ENCODE data around the gene TDRD9.
A peak's percentile ranks its signal among the peaks of the same experiment; 100 is the strongest.
"Not testable (repeated sequence)": the region's sequence is repeated elsewhere in the genome, so short reads cannot be mapped to it uniquely, and the experiment has no call there.

Gene TDRD9

GRCh38 chr14:103920981-103921854 is 7.0 kb upstream of the TDRD9 start:
- Histone ChIP-seq H3K36me3 (ENCODE audit: insufficient read depth, low read length) (peaks cover 17% of the 10 kb centered on the region; the same call in 1 of the 2 replicates), H3K4me3 (ENCODE audit: low read depth, low read length, poor library complexity, severe bottlenecking) (peak overlapping the region; percentile 75), H3K9me3 (ENCODE audit: low read length) (no peaks in the 10 kb centered on the region), H3K4me2 (ENCODE audit: low read length) (peak overlapping the region; percentile 95), H3F3A (ENCODE audit: insufficient read depth, low read length) (no peaks in the 10 kb centered on the region), H2AFZ (ENCODE audit: low read length) (peak overlapping the region; percentile 99), H3K79me2 (ENCODE audit: insufficient read depth, low read length) (peaks cover 27% of the 10 kb centered on the region), H3K4me1 (ENCODE audit: insufficient read depth, low read length, severe bottlenecking) (peaks cover 32% of the 10 kb centered on the region), H3K9ac (ENCODE audit: low read length) (peak overlapping the region; percentile 80), H4K20me1 (ENCODE audit: insufficient read depth, low read length) (no peaks in the 10 kb centered on the region), H3K27me3 (ENCODE audit: insufficient read depth, low read length) (no peaks in the 10 kb centered on the region), H3K27ac (ENCODE audit: low read depth, low read length, poor library complexity, severe bottlenecking) (peak overlapping the region; percentile 2), H3K9me2 (ENCODE audit: low read depth, low read length) (no peaks in the 10 kb centered on the region)
- TF ChIP-seq, protein P1, sequence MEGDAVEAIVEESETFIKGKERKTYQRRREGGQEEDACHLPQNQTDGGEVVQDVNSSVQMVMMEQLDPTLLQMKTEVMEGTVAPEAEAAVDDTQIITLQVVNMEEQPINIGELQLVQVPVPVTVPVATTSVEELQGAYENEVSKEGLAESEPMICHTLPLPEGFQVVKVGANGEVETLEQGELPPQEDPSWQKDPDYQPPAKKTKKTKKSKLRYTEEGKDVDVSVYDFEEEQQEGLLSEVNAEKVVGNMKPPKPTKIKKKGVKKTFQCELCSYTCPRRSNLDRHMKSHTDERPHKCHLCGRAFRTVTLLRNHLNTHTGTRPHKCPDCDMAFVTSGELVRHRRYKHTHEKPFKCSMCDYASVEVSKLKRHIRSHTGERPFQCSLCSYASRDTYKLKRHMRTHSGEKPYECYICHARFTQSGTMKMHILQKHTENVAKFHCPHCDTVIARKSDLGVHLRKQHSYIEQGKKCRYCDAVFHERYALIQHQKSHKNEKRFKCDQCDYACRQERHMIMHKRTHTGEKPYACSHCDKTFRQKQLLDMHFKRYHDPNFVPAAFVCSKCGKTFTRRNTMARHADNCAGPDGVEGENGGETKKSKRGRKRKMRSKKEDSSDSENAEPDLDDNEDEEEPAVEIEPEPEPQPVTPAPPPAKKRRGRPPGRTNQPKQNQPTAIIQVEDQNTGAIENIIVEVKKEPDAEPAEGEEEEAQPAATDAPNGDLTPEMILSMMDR (IDR thresholded peaks at IDR 0.05; ENCODE audit: low read length), result peak; percentile 99
- no peak for TF ChIP-seq EZH2 (IDR thresholded peaks at IDR 0.05; ENCODE audit: borderline replicate concordance, low read length)

DNA sequence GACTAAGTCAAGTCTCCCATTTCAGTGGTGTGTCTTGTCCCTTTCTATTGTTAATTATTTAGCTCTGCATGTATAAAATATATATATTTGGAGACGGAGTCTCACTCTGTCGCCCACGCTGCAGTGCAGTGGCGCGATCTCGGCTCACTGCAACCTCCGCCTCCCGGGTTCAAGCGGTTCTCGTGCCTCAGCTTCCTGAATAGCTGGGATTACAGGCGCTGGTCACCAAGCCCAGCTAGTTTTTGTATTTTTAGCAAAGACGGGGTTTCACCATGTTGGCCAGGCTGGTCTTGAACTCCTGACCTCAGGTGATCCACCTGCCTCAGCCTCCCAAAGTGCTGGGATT is 6.4 kb upstream of the TDRD9 start:
- not testable (repeated sequence) for H3K27me3 ChIP-seq (ENCODE audit: insufficient read depth, low read length); H3K9me3 ChIP-seq (ENCODE audit: low read length); H4K20me1 ChIP-seq (ENCODE audit: insufficient read depth, low read length); H3F3A ChIP-seq (ENCODE audit: insufficient read depth, low read length); H3K27ac ChIP-seq (ENCODE audit: low read depth, low read length, poor library complexity, severe bottlenecking); H3K9me2 ChIP-seq (ENCODE audit: low read depth, low read length)
- Histone ChIP-seq H3K4me2 (ENCODE audit: low read length) (peak overlapping the region; percentile 95), H2AFZ (ENCODE audit: low read length) (peak overlapping the region; percentile 99), H3K9ac (ENCODE audit: low read length) (peak overlapping the region; percentile 51), H3K4me3 (ENCODE audit: low read depth, low read length, poor library complexity, severe bottlenecking) (peak overlapping the region; percentile 75), H3K4me1 (ENCODE audit: insufficient read depth, low read length, severe bottlenecking) (peaks cover 32% of the 10 kb centered on the region), H3K79me2 (ENCODE audit: insufficient read depth, low read length) (peaks cover 25% of the 10 kb centered on the region), H3K36me3 (ENCODE audit: insufficient read depth, low read length) (peaks cover 11% of the 10 kb centered on the region; the same call in 1 of the 2 replicates)

- Histone ChIP-seq H2AFZ (ENCODE audit: low read length) (no peak overlapping the region), H3K9me3 (ENCODE audit: low read length) (no peaks in the 10 kb centered on the region), H3K9ac (ENCODE audit: low read length) (no peak overlapping the region), H3K27ac (ENCODE audit: low read depth, low read length, poor library complexity, severe bottlenecking) (no peak overlapping the region), H3K9me2 (ENCODE audit: low read depth, low read length) (no peaks in the 10 kb centered on the region), H3K36me3 (ENCODE audit: insufficient read depth, low read length) (no peaks in the 10 kb centered on the region), H3K4me2 (ENCODE audit: low read length) (no peak overlapping the region), H3K27me3 (ENCODE audit: insufficient read depth, low read length) (no peaks in the 10 kb centered on the region), H3K79me2 (ENCODE audit: insufficient read depth, low read length) (peaks cover 20% of the 10 kb centered on the region), H4K20me1 (ENCODE audit: insufficient read depth, low read length) (no peaks in the 10 kb centered on the region), H3K4me3 (ENCODE audit: low read depth, low read length, poor library complexity, severe bottlenecking) (no peak overlapping the region), H3K4me1 (ENCODE audit: insufficient read depth, low read length, severe bottlenecking) (peaks cover 32% of the 10 kb centered on the region), H3F3A (ENCODE audit: insufficient read depth, low read length) (no peaks in the 10 kb centered on the region)
- TF ChIP-seq, protein P1 (IDR thresholded peaks at IDR 0.05; ENCODE audit: low read length), result no peak
- TF ChIP-seq EZH2 (IDR thresholded peaks at IDR 0.05; ENCODE audit: borderline replicate concordance, low read length), result no peak
These were observed 4.4 kb upstream of the TDRD9 start for GRCh38 chr14:103923863-103924262.

DNA sequence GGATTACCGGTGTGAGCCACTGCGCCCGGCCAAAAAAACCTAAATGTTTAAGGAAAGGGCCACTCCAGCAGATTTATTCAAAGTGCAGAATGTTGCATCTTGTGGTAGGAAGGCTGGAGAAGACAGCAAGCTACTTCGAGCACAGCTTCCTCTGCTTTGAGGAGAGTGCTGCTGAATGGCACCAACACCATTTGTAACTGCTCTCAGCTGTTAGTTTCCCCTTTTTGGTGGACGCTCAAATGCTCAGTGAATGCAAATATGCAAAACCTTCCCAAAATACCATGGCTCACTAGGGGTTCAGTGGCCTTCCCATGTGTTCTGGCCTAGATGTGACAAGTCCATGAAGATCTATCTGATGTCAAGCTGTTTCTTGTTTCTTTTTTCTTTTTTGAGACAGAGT is 2.9 kb upstream of the TDRD9 start:
- TF ChIP-seq, protein P1 (IDR thresholded peaks at IDR 0.05; ENCODE audit: low read length), result no peak
- TF ChIP-seq EZH2 (IDR thresholded peaks at IDR 0.05; ENCODE audit: borderline replicate concordance, low read length), result no peak
- H4K20me1 ChIP-seq (ENCODE audit: insufficient read depth, low read length), result no peaks in the 10 kb centered on the region
- no peak overlapping the region for H3K9ac ChIP-seq (ENCODE audit: low read length)
- H3K79me2 ChIP-seq (ENCODE audit: insufficient read depth, low read length), result peaks cover 8% of the 10 kb centered on the region
- no peaks in the 10 kb centered on the region for H3F3A ChIP-seq (ENCODE audit: insufficient read depth, low read length)
- H3K36me3 ChIP-seq (ENCODE audit: insufficient read depth, low read length), result no peaks in the 10 kb centered on the region
- no peak overlapping the region for H3K4me2 ChIP-seq (ENCODE audit: low read length)
- no peak overlapping the region for H3K27ac ChIP-seq (ENCODE audit: low read depth, low read length, poor library complexity, severe bottlenecking)
- H3K4me1 ChIP-seq (ENCODE audit: insufficient read depth, low read length, severe bottlenecking), result peaks cover 22% of the 10 kb centered on the region
- no peak overlapping the region for H3K4me3 ChIP-seq (ENCODE audit: low read depth, low read length, poor library complexity, severe bottlenecking)
- no peaks in the 10 kb centered on the region for H3K9me2 ChIP-seq (ENCODE audit: low read depth, low read length)
- no peak overlapping the region for H2AFZ ChIP-seq (ENCODE audit: low read length)
- H3K9me3 ChIP-seq (ENCODE audit: low read length), result no peaks in the 10 kb centered on the region
- H3K27me3 ChIP-seq (ENCODE audit: insufficient read depth, low read length), result no peaks in the 10 kb centered on the region
